ENCODE measurements around the gene CHCHD6.
"Not testable (repeated sequence)": the region's sequence is repeated elsewhere in the genome, so short reads cannot be mapped to it uniquely, and the experiment has no call there.

The CHCHD6 gene

GRCh38 chr3:126780666-126781065 is 76.6 kb downstream of the CHCHD6 start:
- Histone ChIP-seq H3K4me1 (no peaks in the 10 kb centered on the region), H3K27ac (no peak overlapping the region), H3K9me3 (ENCODE audit: control insufficient read depth, low read length) (no peaks in the 10 kb centered on the region), H3K9ac (no peak overlapping the region), H3K4me3 (ENCODE audit: low read depth, low read length) (no peak overlapping the region), H3K4me2 (ENCODE audit: low read length) (no peak overlapping the region), H2AFZ (no peak overlapping the region), H3K79me2 (no peaks in the 10 kb centered on the region), H3K36me3 (ENCODE audit: control insufficient read depth, insufficient read depth, low read length) (no peaks in the 10 kb centered on the region), H3K27me3 (ENCODE audit: control insufficient read depth, insufficient read depth, low read length) (no peaks in the 10 kb centered on the region)
- TF ChIP-seq, protein P1, sequence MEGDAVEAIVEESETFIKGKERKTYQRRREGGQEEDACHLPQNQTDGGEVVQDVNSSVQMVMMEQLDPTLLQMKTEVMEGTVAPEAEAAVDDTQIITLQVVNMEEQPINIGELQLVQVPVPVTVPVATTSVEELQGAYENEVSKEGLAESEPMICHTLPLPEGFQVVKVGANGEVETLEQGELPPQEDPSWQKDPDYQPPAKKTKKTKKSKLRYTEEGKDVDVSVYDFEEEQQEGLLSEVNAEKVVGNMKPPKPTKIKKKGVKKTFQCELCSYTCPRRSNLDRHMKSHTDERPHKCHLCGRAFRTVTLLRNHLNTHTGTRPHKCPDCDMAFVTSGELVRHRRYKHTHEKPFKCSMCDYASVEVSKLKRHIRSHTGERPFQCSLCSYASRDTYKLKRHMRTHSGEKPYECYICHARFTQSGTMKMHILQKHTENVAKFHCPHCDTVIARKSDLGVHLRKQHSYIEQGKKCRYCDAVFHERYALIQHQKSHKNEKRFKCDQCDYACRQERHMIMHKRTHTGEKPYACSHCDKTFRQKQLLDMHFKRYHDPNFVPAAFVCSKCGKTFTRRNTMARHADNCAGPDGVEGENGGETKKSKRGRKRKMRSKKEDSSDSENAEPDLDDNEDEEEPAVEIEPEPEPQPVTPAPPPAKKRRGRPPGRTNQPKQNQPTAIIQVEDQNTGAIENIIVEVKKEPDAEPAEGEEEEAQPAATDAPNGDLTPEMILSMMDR (IDR thresholded peaks at IDR 0.05) = no peak

DNA sequence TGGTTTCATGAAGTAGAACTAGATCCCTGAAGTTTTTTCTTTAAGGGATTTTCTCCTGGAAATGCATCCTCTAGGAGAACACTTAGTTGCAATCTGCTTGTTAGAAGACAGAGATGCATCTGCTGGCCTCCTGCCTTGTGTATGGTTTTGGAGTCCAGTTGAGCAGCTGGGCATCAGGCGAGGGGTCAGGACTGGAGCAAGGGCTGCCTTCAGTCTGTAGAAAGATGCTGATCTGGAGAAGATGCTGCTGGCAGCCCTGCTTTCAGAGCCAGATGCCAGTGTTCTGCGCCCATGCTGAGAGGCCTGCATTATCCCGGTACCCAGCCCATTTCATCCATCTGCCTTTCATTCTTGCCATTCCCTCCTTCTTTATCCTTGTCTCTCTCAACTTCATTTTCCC is 77.4 kb downstream of the CHCHD6 start:
- Histone ChIP-seq H3K4me2 (ENCODE audit: low read length) (no peak overlapping the region), H3K9me3 (ENCODE audit: control insufficient read depth, low read length) (no peaks in the 10 kb centered on the region), H3K36me3 (ENCODE audit: control insufficient read depth, insufficient read depth, low read length) (no peaks in the 10 kb centered on the region), H3K27ac (no peak overlapping the region), H2AFZ (no peak overlapping the region), H3K27me3 (ENCODE audit: control insufficient read depth, insufficient read depth, low read length) (no peaks in the 10 kb centered on the region), H3K4me1 (no peaks in the 10 kb centered on the region), H3K79me2 (no peaks in the 10 kb centered on the region), H3K4me3 (ENCODE audit: low read depth, low read length) (no peak overlapping the region), H3K9ac (no peak overlapping the region)
- TF ChIP-seq, protein P1 (IDR thresholded peaks at IDR 0.05) = no peak

GRCh38 chr3:126781889-126782491 is 78.0 kb downstream of the CHCHD6 start:
- Histone ChIP-seq H3K27me3 (ENCODE audit: control insufficient read depth, insufficient read depth, low read length) (no peaks in the 10 kb centered on the region), H3K27ac (no peak overlapping the region), H3K4me3 (ENCODE audit: low read depth, low read length) (no peak overlapping the region), H2AFZ (no peak overlapping the region), H3K36me3 (ENCODE audit: control insufficient read depth, insufficient read depth, low read length) (no peaks in the 10 kb centered on the region), H3K4me1 (no peaks in the 10 kb centered on the region), H3K9me3 (ENCODE audit: control insufficient read depth, low read length) (no peaks in the 10 kb centered on the region), H3K79me2 (no peaks in the 10 kb centered on the region), H3K9ac (no peak overlapping the region), H3K4me2 (ENCODE audit: low read length) (no peak overlapping the region)
- TF ChIP-seq, protein P1 (IDR thresholded peaks at IDR 0.05) = no peak

GRCh38 chr3:126782536-126782935 is 78.5 kb downstream of the CHCHD6 start:
- Histone ChIP-seq H3K9me3 (ENCODE audit: control insufficient read depth, low read length) (no peaks in the 10 kb centered on the region), H3K4me1 (no peaks in the 10 kb centered on the region), H3K27ac (no peak overlapping the region), H3K4me2 (ENCODE audit: low read length) (no peak overlapping the region), H3K4me3 (ENCODE audit: low read depth, low read length) (no peak overlapping the region), H3K27me3 (ENCODE audit: control insufficient read depth, insufficient read depth, low read length) (no peaks in the 10 kb centered on the region), H3K9ac (no peak overlapping the region), H2AFZ (no peak overlapping the region), H3K36me3 (ENCODE audit: control insufficient read depth, insufficient read depth, low read length) (no peaks in the 10 kb centered on the region), H3K79me2 (no peaks in the 10 kb centered on the region)
- TF ChIP-seq, protein P1 (IDR thresholded peaks at IDR 0.05) = no peak

DNA sequence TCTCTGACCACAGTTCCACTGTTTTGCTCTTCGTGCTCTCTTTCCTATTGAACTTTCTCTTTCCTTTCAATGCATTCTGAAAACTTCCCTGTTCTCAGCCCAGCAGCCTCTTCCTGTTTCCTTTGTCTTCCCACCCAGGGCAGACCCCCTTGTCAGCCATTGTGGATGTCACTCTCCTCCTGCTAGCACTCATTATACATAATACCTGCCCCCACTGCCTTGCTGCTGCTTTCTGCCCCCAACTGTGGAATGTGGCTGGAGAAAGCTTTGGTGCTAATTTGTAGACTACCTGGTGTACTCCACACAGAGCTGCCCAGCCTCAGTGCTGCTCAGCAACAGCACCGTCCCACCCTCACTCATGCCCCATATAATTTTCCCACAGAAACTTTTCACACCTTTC is 80.2 kb downstream of the CHCHD6 start:
- TF ChIP-seq, protein P1 (IDR thresholded peaks at IDR 0.05) = no peak
- Histone ChIP-seq H3K4me1 (no peaks in the 10 kb centered on the region), H3K27ac (no peak overlapping the region), H3K27me3 (ENCODE audit: control insufficient read depth, insufficient read depth, low read length) (no peaks in the 10 kb centered on the region), H2AFZ (no peak overlapping the region), H3K4me2 (ENCODE audit: low read length) (no peak overlapping the region), H3K36me3 (ENCODE audit: control insufficient read depth, insufficient read depth, low read length) (no peaks in the 10 kb centered on the region), H3K9me3 (ENCODE audit: control insufficient read depth, low read length) (no peaks in the 10 kb centered on the region), H3K9ac (no peak overlapping the region), H3K4me3 (ENCODE audit: low read depth, low read length) (no peak overlapping the region), H3K79me2 (no peaks in the 10 kb centered on the region)

DNA sequence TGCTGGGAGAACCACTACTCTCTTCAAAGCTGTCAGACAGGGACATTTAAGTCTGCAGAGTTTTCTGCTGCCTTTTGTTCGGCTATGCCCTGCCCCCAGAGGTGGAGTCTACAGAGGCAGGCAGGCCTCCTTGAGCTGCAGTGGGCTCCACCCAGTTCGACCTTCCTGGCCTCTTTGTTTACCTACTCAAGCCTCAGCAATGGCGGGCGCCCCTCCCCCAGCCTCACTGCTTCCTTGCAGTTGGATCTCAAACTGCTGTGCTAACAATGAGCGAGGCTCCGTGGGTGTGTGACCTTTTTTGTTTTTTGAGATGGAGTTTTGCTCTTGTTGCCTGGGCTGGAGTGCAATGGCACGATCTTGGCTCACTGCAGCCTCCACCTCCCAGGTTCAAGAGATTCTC is 87.3 kb downstream of the CHCHD6 start:
- not testable (repeated sequence) for H3K79me2 ChIP-seq; H3K4me3 ChIP-seq (ENCODE audit: low read depth, low read length); H3K9ac ChIP-seq; H3K9me3 ChIP-seq (ENCODE audit: control insufficient read depth, low read length); H2AFZ ChIP-seq; H3K4me2 ChIP-seq (ENCODE audit: low read length); H3K4me1 ChIP-seq; H3K27ac ChIP-seq; H3K36me3 ChIP-seq (ENCODE audit: control insufficient read depth, insufficient read depth, low read length); H3K27me3 ChIP-seq (ENCODE audit: control insufficient read depth, insufficient read depth, low read length)
